Coronary artery (tissue), 2 donors: ENCODE data around the gene NR0B2.

Source experiments
- DNase-seq: peaks from one replicate; pipeline ENCODE4 v3.0.0-alpha.2; 2017; ENCODE audit warnings: low spot score
- H3K27ac ChIP-seq, 2 donors: fragments of 200-600 bp; sonication (generic); one replicate each; pipeline ENCODE4 v1.5.1; 2016 to 2019
- H3K4me3 ChIP-seq: fragments of 200-600 bp; sonication (generic); 2 replicates; pipeline ENCODE4 v1.5.1; 2016; ENCODE audit warnings: mild to moderate bottlenecking, moderate library complexity
- CTCF ChIP-seq: fragments of 200-600 bp; sonication (generic); IDR thresholded peaks from one replicate; pipeline ENCODE4 v1.5.1; 2019; ENCODE audit warnings: antibody characterized with exemption

Gene NR0B2, protein sequence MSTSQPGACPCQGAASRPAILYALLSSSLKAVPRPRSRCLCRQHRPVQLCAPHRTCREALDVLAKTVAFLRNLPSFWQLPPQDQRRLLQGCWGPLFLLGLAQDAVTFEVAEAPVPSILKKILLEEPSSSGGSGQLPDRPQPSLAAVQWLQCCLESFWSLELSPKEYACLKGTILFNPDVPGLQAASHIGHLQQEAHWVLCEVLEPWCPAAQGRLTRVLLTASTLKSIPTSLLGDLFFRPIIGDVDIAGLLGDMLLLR

DNA sequence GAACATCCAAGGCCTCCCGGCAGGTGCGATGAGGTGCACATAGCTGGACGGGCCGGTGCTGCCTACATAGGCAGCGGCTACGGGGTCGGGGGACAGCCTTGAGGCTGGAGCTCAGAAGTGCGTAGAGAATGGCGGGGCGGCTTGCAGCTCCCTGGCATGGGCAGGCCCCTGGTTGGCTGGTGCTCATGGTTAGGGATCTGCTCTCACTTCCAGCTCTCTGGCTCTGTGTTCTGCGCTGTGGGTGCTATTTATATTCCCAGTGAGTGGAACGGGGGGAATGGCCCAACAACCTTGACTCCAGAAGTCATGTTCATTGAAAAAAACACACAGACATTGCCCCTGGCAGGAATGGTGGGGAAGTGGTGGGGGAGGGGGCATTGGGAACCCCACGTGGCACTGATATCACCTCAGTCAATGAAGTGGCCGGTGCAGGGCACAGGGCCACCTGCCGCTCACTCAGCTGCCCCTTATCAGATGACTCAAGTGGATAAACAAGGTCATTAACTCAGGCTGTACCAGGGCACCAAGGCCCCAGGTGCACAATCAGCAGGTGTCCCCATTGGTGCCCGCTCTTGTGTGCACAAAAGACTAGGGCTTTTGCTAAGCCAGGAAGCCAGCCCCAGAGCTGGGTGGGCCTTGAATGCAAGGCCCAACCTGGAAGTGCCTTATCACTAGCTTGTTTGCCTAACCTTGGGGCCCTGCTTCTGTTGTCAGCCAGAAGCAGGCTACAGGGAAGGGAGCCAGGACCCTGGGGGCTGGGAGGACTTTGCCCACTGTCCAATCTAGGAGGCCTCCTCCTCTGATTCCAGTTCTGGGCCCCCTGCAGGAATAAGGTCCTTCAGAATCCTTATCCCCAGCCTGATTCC is at the start of gene NR0B2:
TSS of gene NR0B2 (minus strand) at position 222 of the 866 bp plus-strand sequence. CDS start at position 187, 35 bp downstream.
- DNase-seq, result no peak
- no peak within 1 kb of the TSS for H3K27ac ChIP-seq
- H3K4me3 ChIP-seq, result no peak within 1 kb of the TSS
- TF ChIP-seq CTCF, result no peak

DNA sequence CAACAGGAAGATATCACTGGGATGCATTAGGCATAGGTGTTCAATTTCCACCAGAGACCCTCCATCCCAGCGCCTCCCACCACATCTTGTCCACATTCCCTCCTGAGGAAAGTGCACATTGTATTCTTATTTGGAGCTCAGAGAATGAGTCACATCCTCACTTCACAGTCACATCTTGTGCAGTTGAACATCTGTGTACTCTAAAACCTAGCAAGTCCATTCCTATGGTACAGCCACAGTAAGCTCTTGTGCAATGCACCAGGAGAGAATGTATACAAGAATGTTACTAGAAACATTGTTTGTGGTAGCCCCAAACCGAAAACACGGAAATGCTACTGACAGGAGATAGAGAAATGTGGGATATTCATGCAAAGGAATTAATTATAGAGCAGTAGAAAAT is 48.1 kb upstream of the NR0B2 start:
- H3K27ac ChIP-seq, result no peak overlapping the region
- TF ChIP-seq CTCF, result no peak
- DNase-seq, result no peak
- H3K4me3 ChIP-seq, result no peak overlapping the region

DNA sequence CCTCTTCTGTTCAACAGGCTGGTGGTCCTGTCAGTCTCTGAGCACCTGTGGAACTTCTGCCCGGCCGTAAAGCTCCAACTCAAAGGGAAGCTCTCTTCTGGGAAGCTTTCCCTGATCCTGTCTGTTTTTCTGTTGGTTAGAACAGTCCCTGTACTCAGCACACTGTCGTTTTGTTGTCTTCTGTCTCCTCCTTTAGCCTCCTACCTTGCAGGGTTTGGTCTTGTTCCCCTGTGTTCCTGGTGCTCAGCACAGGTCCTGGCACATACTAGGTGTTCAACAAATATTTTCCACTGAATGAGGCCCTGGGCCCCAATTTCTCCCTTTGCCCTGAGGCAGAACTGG is 46.8 kb upstream of the NR0B2 start:
- TF ChIP-seq CTCF, result no peak
- Histone ChIP-seq H3K27ac (no peak overlapping the region), H3K4me3 (no peak overlapping the region)
- no peak for DNase-seq

DNA sequence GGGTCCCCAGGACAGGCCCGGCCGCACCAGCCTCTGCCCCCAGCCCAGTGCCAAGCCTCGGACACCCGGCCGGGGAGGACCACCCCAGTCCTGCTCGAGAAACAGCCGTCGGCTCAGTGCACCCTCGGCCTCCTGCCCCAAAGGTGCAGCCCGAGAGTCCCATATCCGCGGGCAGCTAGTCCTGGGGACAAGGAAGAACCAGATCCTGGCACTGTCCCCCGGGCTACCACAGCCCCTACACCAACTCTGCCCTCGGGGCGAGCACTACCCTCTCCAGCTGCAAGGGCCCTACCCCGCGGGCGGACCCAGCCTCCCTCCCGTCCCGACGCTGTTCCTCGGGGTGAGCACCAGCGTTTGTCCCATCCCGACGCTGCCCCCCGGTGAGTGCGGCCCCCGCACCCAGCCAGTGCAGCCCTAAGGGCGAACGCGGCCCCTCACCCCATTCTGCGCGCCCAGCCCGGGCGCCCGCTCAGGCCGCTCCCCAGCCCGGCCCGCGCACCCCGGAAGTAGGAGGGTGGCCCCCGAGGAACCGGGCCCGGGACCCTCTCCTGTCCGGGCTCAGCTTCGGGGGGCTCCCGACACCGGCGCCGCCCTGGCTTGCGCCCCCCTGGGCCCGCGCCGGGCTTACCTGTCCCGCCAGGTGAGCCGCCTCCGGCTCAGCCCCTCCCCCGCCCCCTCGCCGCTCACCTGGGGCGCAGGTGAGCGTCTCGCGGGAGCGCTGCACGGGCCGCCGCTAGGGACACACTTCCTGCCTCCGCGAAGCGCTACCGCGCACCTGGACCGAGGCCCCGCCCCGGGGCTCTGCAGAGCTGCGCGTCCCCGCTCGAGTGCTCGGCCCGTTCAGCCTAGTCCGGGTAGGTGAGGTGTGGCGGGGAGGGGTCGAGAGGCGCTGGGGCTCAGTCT is 46.2 kb upstream of the NR0B2 start, which contains the start of gene KDF1:
TSS of gene KDF1 (minus strand) at position 747 of the 903 bp plus-strand sequence. CDS start 8,088 bp downstream, outside the sequence.
- H3K27ac ChIP-seq, result no peak within 1 kb of the TSS
- H3K4me3 ChIP-seq, result peak within 1 kb of the TSS; percentile 65
- no peak for DNase-seq
- TF ChIP-seq CTCF, result no peak

DNA sequence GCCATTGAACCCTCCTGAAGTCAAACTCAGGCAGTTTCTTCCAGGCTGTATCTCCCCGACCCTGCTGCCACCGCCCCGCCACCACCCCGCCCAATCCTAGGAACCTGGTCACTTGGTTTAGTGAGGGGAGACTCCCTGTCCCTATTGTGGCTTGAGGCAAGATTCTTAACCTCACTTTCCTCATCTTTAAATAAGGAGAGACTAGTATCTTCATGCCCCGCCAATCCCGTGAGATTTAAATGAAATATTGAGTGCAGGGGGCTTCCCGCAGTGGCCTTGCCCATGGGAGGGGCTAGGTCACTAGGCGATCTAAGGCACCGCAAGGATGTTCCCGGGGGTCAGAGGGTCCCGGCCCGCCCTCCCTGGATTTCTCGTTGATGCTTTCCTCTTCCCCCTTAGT is 45.5 kb upstream of the NR0B2 start:
- no peak for DNase-seq
- Histone ChIP-seq H3K4me3 (peak overlapping the region; percentile 65), H3K27ac (no peak overlapping the region)
- no peak for TF ChIP-seq CTCF

GRCh38 chr1:26957306-26957705 is 43.5 kb upstream of the NR0B2 start:
- Histone ChIP-seq H3K4me3 (no peak overlapping the region), H3K27ac (no peak overlapping the region)
- no peak for DNase-seq
- no peak for TF ChIP-seq CTCF
